GM10266 (cell line): Measurements from ENCODE around the gene SCAND1.

Experiments
- DNase-seq: peaks from one replicate; pipeline ENCODE4 v3.0.0; 2012; ENCODE audit errors: extremely low spot score
- CTCF ChIP-seq: IDR thresholded peaks from 2 replicates; pipeline ENCODE4 v1.5.1; 2012; ENCODE audit warnings: mild to moderate bottlenecking, low read depth; ENCODE audit not compliant: control insufficient read depth, insufficient read depth; ENCODE audit errors: missing control alignments

Gene SCAND1

GRCh38 chr20:35903843-35904242 lies 50.5 kb downstream of the SCAND1 start:
- DNase-seq: no peak
- no peak for TF ChIP-seq CTCF
